A673 (cell line): ENCODE data around the gene POSTN. TPM values are rescaled to one million over a fixed set of nuclear protein-coding genes. Genes with fewer than 3 reads are reported as not detected.
"Not testable (repeated sequence)": the region's sequence is repeated elsewhere in the genome, so short reads cannot be mapped to it uniquely, and the experiment has no call there.

ENCODE experiments used
- BruUV-seq: library from RNA; stranded (reverse); fragments of 400-500 nt; replicated peaks from 2 replicates; lab custom pipeline; 2021; lab: Mats Ljungman, UMichigan
- CTCF ChIA-PET: fragments of 300-600 bp; sonication (Branson Sonifier 250); formaldehyde crosslinking; loops from one replicate; lab custom pipeline; 2022; ENCODE audit warnings: antibody characterized with exemption; lab: Charles Lee
- POLR2A ChIA-PET: fragments of 300-600 bp; sonication (Branson Sonifier 250); formaldehyde crosslinking; loops from one replicate; lab custom pipeline; 2022; ENCODE audit warnings: antibody characterized with exemption; ENCODE audit not compliant: low non-redundant PET; lab: Charles Lee
- DNase-seq: peaks from one replicate; pipeline ENCODE4 v3.0.0-alpha.2; 2015; ENCODE audit warnings: low spot score
- H3K27ac ChIP-seq: fragments of 200-600 bp; sonication (generic); 2 replicates; pipeline ENCODE4 v1.5.1; 2016; ENCODE audit warnings: mixed run types, low read depth, mild to moderate bottlenecking, mixed read lengths, antibody characterized with exemption, low read length; ENCODE audit not compliant: poor library complexity, severe bottlenecking
- H3K27me3 ChIP-seq: fragments of 200-600 bp; sonication (generic); replicated peaks from 2 replicates; pipeline ENCODE4 v1.6.1; 2017; ENCODE audit warnings: mixed run types, low read depth, mild to moderate bottlenecking, mixed read lengths, antibody characterized with exemption, low read length; ENCODE audit not compliant: insufficient read depth, poor library complexity
- H3K36me3 ChIP-seq: fragments of 200-600 bp; sonication (generic); 2 replicates; pipeline ENCODE4 v1.6.1; 2016; ENCODE audit warnings: mixed run types, mild to moderate bottlenecking, mixed read lengths, antibody characterized with exemption, low read length; ENCODE audit not compliant: insufficient read depth, poor library complexity, severe bottlenecking
- H3K4me1 ChIP-seq: fragments of 200-600 bp; sonication (generic); 2 replicates; pipeline ENCODE4 v1.6.1; 2017; ENCODE audit warnings: mixed run types, mild to moderate bottlenecking, mixed read lengths, antibody characterized with exemption, low read length; ENCODE audit not compliant: insufficient read depth, poor library complexity, severe bottlenecking
- H3K4me3 ChIP-seq: fragments of 200-600 bp; sonication (generic); 2 replicates; pipeline ENCODE4 v1.5.1; 2016; ENCODE audit warnings: low read depth, mixed run types, mild to moderate bottlenecking, mixed read lengths, low read length; ENCODE audit not compliant: poor library complexity, severe bottlenecking
- H3K9me3 ChIP-seq: fragments of 200-600 bp; sonication (generic); 2 replicates; pipeline ENCODE4 v1.6.1; 2016; ENCODE audit warnings: mixed run types, low read depth, mild to moderate bottlenecking, mixed read lengths, antibody characterized with exemption, low read length; ENCODE audit not compliant: poor library complexity, severe bottlenecking
- CTCF ChIP-seq: fragments of 300-800, 200-600 bp; sonication (generic); conservative IDR thresholded peaks from 2 replicates; pipeline ENCODE4 v1.5.1; 2017; ENCODE audit warnings: low read depth, mild to moderate bottlenecking, antibody characterized with exemption, low read length, moderate library complexity, mixed read lengths
- EZH2 ChIP-seq: fragments of 200-600 bp; sonication (generic); IDR thresholded peaks from 2 replicates; pipeline ENCODE4 v1.6.1; 2017; ENCODE audit warnings: borderline replicate concordance, low read depth, mild to moderate bottlenecking, mixed read lengths, antibody characterized with exemption, low read length; ENCODE audit not compliant: poor library complexity, severe bottlenecking
- intact Hi-C: fragments of 100-400 bp; cut with micrococcal nuclease; formaldehyde crosslinking; loops from one replicate; pipeline ENCODE4 v1.10.0; 2022; ENCODE audit not compliant: unreplicated experiment
- total RNA-seq: library from RNA; stranded (reverse); gene quantifications from 2 replicates; pipeline ENCODE4 v1.2.3, GENCODE V29; 2021

POSTN gene
- total RNA-seq, 1 experiment from 2014 or later = 1.8 TPM

DNA sequence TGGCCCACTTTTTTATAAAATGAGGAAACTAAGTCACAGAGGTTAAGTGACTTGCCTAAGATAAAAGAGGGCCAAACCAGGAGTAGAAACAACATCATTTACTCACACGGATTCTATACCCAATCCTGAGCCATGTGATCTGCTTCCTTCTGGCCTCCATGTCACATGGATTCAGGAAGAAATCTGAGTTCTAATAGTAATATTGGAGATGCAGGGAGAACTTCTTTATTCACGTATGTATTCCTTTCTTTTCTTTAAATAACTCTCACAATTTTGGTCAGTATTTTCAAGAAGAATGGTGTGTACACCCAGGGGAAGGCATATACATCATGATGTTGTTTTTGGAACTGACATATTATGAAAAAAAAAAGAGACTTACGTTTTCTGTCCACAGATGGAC is 1.8 kb downstream of the POSTN start:
- POLR2A ChIA-PET = no interaction called here

DNA sequence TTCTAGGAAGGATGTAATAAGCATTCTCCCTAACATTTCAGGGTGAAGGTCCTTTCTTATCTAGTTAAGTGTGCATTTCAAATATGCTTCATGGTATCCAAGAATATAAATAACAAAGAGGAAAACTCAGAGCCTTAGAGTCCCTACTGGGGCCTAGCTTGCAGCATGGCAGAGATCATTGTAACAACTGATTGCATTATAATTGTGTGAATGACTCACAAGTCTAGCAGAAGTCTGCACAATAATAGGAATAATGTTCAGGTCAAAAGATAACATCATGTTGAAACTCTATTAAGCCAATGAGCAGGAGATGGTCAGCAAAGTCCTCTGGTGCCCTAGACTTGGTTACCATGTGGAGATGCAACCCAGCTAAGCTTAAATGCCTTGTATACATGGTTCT is 3.4 kb downstream of the POSTN start:
- intact Hi-C loops = no loop called here

More for the DNA sequence above, 1.8 kb downstream of the POSTN start:
- no peaks in the 10 kb centered on the region for H3K36me3 ChIP-seq
- no peak for TF ChIP-seq EZH2
- no peak for TF ChIP-seq CTCF
- no peaks in the 10 kb centered on the region for H3K4me1 ChIP-seq
- H3K4me3 ChIP-seq = no peak overlapping the region
- H3K9me3 ChIP-seq = no peaks in the 10 kb centered on the region
- DNase-seq = no peak
- no peaks in the 10 kb centered on the region for H3K27me3 ChIP-seq
- CTCF ChIA-PET = no interaction called here
- BruUV-seq = no TSS peak
- H3K27ac ChIP-seq = no peak overlapping the region
- intact Hi-C loops = no loop called here

DNA sequence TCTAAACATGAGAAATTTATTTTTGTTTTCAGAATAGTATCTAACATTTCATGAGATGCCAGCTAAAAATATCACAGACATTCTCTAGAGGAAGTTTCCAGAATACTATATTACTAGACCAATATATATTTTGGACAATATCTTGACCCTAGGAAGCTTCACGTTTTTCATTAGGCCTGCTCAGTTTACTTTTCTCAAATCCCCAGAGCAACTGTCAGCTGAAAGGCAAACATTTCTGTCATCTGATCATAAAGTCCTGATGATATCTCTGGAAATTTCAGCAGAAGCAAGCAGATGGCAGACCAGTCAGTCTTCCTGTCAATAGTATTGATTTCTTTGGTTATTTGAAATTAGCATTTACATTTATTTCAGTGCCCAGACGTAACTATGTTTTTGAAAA is 4.0 kb downstream of the POSTN start:
- CTCF ChIA-PET = no interaction called here
- no TSS peak for BruUV-seq

More for the DNA sequence above, 3.4 kb downstream of the POSTN start:
- TF ChIP-seq CTCF (no peak), EZH2 (no peak)
- ChIA-PET CTCF (interaction anchor here (0.6 kb wide), 1 partner anchor 482 kb away, joined by 3 read pairs; no protein-coding TSS in a partner anchor), POLR2A (no interaction called here)
- DNase-seq = no peak
- H3K4me1 ChIP-seq = no peaks in the 10 kb centered on the region
- H3K9me3 ChIP-seq = no peaks in the 10 kb centered on the region
- H3K27me3 ChIP-seq = no peaks in the 10 kb centered on the region
- no TSS peak for BruUV-seq
- H3K36me3 ChIP-seq = no peaks in the 10 kb centered on the region
- H3K4me3 ChIP-seq = no peak overlapping the region
- H3K27ac ChIP-seq = no peak overlapping the region

DNA sequence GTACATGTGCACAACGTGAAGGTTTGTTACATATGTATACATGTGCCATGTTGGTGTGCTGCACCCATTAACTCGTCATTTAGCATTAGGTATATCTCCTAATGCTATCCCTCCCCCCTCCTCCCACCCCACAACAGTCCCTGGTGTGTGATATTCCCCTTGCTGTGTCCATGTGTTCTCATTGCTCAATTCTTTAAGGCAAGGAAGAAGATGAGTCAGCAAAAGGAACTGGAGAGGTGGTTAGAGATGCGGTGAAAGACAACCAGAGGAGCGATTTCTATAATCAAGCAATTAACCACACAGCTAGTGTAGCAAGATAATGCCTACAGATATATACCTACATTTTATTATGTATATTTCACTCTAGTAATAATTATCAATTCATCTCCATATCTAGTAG is 9.2 kb downstream of the POSTN start:
- H3K4me3 ChIP-seq, CTCF ChIA-PET, H3K4me1 ChIP-seq, BruUV-seq, POLR2A ChIA-PET, H3K27me3 ChIP-seq, H3K27ac ChIP-seq, intact Hi-C loops, H3K9me3 ChIP-seq, H3K36me3 ChIP-seq: not testable (repeated sequence)
- DNase-seq = peak; percentile 23

More for the DNA sequence above, 4.0 kb downstream of the POSTN start:
- Histone ChIP-seq H3K27me3 (no peaks in the 10 kb centered on the region), H3K9me3 (no peaks in the 10 kb centered on the region), H3K4me1 (no peaks in the 10 kb centered on the region), H3K36me3 (no peaks in the 10 kb centered on the region), H3K27ac (no peak overlapping the region), H3K4me3 (no peak overlapping the region)
- intact Hi-C loops = no loop called here
- no peak for TF ChIP-seq EZH2
- TF ChIP-seq CTCF = no peak
- POLR2A ChIA-PET = no interaction called here
- no peak for DNase-seq
